Upper lobe of left lung (tissue), 6 donors: ENCODE data around the gene SLCO3A1. TPM values are rescaled to one million over a fixed set of nuclear protein-coding genes. Genes with fewer than 3 reads are reported as not detected.
"Not testable (repeated sequence)": the region's sequence is repeated elsewhere in the genome, so short reads cannot be mapped to it uniquely, and the experiment has no call there.

Experiments
- ATAC-seq, 2 donors: fragments of 200-7000 bp; cut with Tn5 transposase; one replicate each; pipeline ENCODE4 v1.9.1; 2022; ENCODE audit warnings: mild to moderate bottlenecking in 2 of 2, moderate library complexity in 2 of 2; ENCODE audit not compliant: low FRiP score in 2 of 2
- DNase-seq, 2 donors: peaks; one replicate each; pipeline ENCODE4 v3.0.0-alpha.2; 2019 to 2020
- H3K27ac ChIP-seq, 4 donors: fragments of 200-600 bp; sonication (generic); one replicate each; pipeline ENCODE4 v1.5.1; 2016 to 2019
- H3K27me3 ChIP-seq, 4 donors: fragments of 200-600 bp; sonication (generic); one replicate each; pipeline ENCODE4 v1.5.1; 2017 to 2019
- H3K36me3 ChIP-seq, 4 donors: fragments of 200-600 bp; sonication (generic); one replicate each; pipeline ENCODE4 v1.5.1; 2016 to 2019
- H3K4me1 ChIP-seq, 4 donors: fragments of 200-600 bp; sonication (generic); one replicate each; pipeline ENCODE4 v1.5.1; 2018 to 2019
- H3K4me3 ChIP-seq, 4 donors: fragments of 200-600 bp; sonication (generic); one replicate each; pipeline ENCODE4 v1.5.1; 2017 to 2019; ENCODE audit warnings: mild to moderate bottlenecking in 2 of 4, moderate library complexity in 1 of 4
- H3K9me3 ChIP-seq, 4 donors: fragments of 200-600 bp; sonication (generic); one replicate each; pipeline ENCODE4 v1.5.1; 2018 to 2019
- EP300 ChIP-seq, 4 donors: sonication (generic); formaldehyde crosslinking; IDR thresholded peaks; one replicate each; pipeline ENCODE4 v1.5.1; 2017; ENCODE audit warnings: antibody characterized with exemption in 4 of 4, control low read depth in 2 of 4
- POLR2A ChIP-seq, 4 donors: fragments of 450-650 bp; IDR thresholded peaks; one replicate each; pipeline ENCODE4 v1.5.1; 2016 to 2017; ENCODE audit warnings: antibody characterized with exemption in 4 of 4, mild to moderate bottlenecking in 2 of 4
- POLR2AphosphoS5 ChIP-seq, 2 donors: sonication (generic); formaldehyde crosslinking; IDR thresholded peaks; one replicate each; pipeline ENCODE4 v1.5.1; 2017; ENCODE audit warnings: antibody characterized with exemption in 2 of 2
- WGBS, 2 donors: methylation state at CpG; one replicate each; pipeline ENCODE4 v1.1.5; 2017 to 2018; 5-methylcytosine and 5-hydroxymethylcytosine counted together
- total RNA-seq, 6 donors: library from RNA; depleted of rRNA in 4 of 6; stranded (reverse); fragments of >200 nt in 4 of 6; gene quantifications; one replicate each; pipeline versions ENCODE4 v1.1.0 to v1.2.1, GENCODE V29; 2016 to 2021
- TF ChIP-seq, protein P1 (sequence below), 6 experiments: fragments of 450-650 bp in 4 of 6; fragments of 200-600 bp in 2 of 6; sonication (generic) in 2 of 6; IDR thresholded peaks; one replicate each; pipeline ENCODE4 v1.5.1; 2016 to 2019; ENCODE audit warnings: antibody characterized with exemption in 6 of 6
- donor health status: DM: no; HTN: no; CAD: no; lungs with moderate emphysema.
- donor health status: DM: no; HTN: yes; CAD: no; lungs with severe emphysema.

Gene SLCO3A1
- total RNA-seq, 6 donors from 2014 or later = 29.3 to 56.6 (median 46.7) TPM

- no peaks in the 10 kb centered on the region for H3K27me3 ChIP-seq
- H3K4me3 ChIP-seq = no peak overlapping the region
- TF ChIP-seq EP300 (IDR thresholded peaks at IDR 0.05) (no peak), POLR2AphosphoS5 (IDR thresholded peaks at IDR 0.05) (no peak), POLR2A (IDR thresholded peaks at IDR 0.05) (no peak)
- TF ChIP-seq, protein P1, sequence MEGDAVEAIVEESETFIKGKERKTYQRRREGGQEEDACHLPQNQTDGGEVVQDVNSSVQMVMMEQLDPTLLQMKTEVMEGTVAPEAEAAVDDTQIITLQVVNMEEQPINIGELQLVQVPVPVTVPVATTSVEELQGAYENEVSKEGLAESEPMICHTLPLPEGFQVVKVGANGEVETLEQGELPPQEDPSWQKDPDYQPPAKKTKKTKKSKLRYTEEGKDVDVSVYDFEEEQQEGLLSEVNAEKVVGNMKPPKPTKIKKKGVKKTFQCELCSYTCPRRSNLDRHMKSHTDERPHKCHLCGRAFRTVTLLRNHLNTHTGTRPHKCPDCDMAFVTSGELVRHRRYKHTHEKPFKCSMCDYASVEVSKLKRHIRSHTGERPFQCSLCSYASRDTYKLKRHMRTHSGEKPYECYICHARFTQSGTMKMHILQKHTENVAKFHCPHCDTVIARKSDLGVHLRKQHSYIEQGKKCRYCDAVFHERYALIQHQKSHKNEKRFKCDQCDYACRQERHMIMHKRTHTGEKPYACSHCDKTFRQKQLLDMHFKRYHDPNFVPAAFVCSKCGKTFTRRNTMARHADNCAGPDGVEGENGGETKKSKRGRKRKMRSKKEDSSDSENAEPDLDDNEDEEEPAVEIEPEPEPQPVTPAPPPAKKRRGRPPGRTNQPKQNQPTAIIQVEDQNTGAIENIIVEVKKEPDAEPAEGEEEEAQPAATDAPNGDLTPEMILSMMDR (IDR thresholded peaks at IDR 0.05) = no peak
- no peaks in the 10 kb centered on the region for H3K4me1 ChIP-seq
- DNase-seq (peak in 1 of 2 donors; percentile 48), ATAC-seq (peak in 1 of 2 donors; percentile 8)
- WGBS, 2 donors = 82 to 87% methylated on average over 14 to 15 of the region's 15 CpGs
- no peaks in the 10 kb centered on the region for H3K9me3 ChIP-seq
- no peak overlapping the region for H3K27ac ChIP-seq
- no peaks in the 10 kb centered on the region for H3K36me3 ChIP-seq
Measured at GRCh38 chr15:92059036-92059970, 205.8 kb downstream of the SLCO3A1 start.

DNA sequence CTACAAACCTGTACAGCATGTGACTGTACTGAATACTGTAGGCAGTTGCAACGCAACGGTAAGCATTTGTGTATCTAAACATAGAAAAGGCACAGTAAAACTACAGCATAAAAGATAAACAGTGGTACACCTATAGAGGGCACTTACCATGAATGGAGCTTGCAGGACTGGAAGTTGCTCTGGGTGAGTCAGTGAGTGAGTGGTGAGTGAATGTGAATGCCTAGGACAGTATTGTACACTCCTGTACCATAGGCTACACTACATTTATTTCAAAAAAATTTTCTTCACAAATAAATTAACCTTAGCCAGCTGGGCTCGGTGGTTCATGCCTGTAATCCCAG is 206.4 kb downstream of the SLCO3A1 start:
- not testable (repeated sequence) for H3K4me3 ChIP-seq, H3K27ac ChIP-seq

DNA sequence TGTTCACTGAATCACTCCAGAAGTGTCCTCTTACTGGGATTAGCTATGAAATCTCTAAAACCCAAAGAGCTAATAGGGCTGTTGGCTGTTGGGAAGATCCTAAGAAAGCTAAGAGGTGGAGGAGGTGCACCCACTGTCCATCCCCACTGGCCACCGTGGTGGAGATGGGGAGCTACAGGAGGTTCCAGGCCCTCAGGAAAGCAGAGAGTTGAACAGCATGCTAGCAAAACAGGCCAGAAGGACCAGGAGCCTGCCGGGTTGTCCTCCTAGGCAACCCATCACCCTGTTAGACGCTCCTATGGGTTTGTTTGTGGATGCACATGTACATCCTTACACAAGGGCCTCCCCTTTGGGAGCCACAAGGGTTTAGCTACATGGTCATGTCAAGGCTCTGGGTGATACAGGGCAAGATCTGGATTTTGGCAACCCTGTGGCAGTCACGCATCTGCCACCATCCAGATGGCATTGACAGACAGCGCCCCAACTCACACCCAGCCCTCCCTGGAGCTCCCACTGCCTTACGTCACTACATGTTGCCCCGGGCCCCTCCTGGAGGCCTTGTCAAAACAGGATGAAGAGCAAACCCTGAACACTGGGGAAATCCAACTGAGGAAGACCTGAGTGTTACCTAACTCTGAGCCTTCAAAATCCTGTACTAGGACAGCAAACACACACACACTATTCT is 208.1 kb downstream of the SLCO3A1 start:
- no peaks in the 10 kb centered on the region for H3K27me3 ChIP-seq
- TF ChIP-seq POLR2A (IDR thresholded peaks at IDR 0.05) (no peak), POLR2AphosphoS5 (IDR thresholded peaks at IDR 0.05) (no peak), EP300 (IDR thresholded peaks at IDR 0.05) (no peak)
- TF ChIP-seq, protein P1 (IDR thresholded peaks at IDR 0.05) = no peak
- no peak for ATAC-seq
- no peaks in the 10 kb centered on the region for H3K4me1 ChIP-seq
- no peaks in the 10 kb centered on the region for H3K9me3 ChIP-seq
- WGBS, 2 donors = 89 to 94% methylated on average over 7 of the region's 7 CpGs
- H3K36me3 ChIP-seq = no peaks in the 10 kb centered on the region
- H3K4me3 ChIP-seq = no peak overlapping the region
- no peak overlapping the region for H3K27ac ChIP-seq
- no peak for DNase-seq

More for the DNA sequence above, 206.4 kb downstream of the SLCO3A1 start:
- DNase-seq, ATAC-seq, H3K9me3 ChIP-seq, H3K36me3 ChIP-seq, H3K27me3 ChIP-seq, H3K4me1 ChIP-seq: not testable (repeated sequence)
- WGBS, 2 donors = 80 to 86% methylated on average over 3 of the region's 3 CpGs

GRCh38 chr15:92062505-92062904 is 209.0 kb downstream of the SLCO3A1 start:
- no peaks in the 10 kb centered on the region for H3K27me3 ChIP-seq
- H3K4me3 ChIP-seq = no peak overlapping the region
- WGBS, 2 donors = 92 to 98% methylated on average over 5 of the region's 5 CpGs
- H3K9me3 ChIP-seq = no peaks in the 10 kb centered on the region
- ATAC-seq (no peak), DNase-seq (no peak)
- TF ChIP-seq POLR2A (IDR thresholded peaks at IDR 0.05) (no peak), EP300 (IDR thresholded peaks at IDR 0.05) (no peak), POLR2AphosphoS5 (IDR thresholded peaks at IDR 0.05) (no peak)
- TF ChIP-seq, protein P1 (IDR thresholded peaks at IDR 0.05) = no peak
- no peaks in the 10 kb centered on the region for H3K4me1 ChIP-seq
- H3K27ac ChIP-seq = no peak overlapping the region
- H3K36me3 ChIP-seq = no peaks in the 10 kb centered on the region

DNA sequence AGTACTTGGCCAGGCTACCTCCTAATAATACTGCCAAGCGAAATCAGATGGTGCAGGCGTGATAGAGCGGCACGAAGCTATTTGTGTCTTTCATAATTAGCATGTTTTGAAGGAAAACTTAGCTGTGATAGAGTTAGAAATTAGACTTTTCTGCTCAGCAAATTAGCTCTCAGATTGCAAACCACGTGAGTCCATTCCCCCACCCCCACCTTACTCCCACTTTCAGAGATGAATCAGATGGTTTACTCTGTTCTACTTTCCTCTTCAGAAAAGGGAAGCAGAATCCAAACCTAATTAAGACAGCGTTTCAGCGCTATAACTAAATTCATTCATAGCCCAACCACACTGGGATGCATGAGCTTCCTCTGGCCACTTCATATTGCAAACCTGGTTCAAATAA is 214.6 kb downstream of the SLCO3A1 start:
- Histone ChIP-seq H3K27ac (no peak overlapping the region), H3K36me3 (no peaks in the 10 kb centered on the region), H3K9me3 (no peaks in the 10 kb centered on the region), H3K27me3 (no peaks in the 10 kb centered on the region), H3K4me1 (peaks cover 19 to 35% (median 30%) of the 10 kb centered on the region in 4 donors), H3K4me3 (no peak overlapping the region)
- WGBS, 2 donors = 79 to 87% methylated on average over 7 of the region's 7 CpGs
- no peak for DNase-seq
- TF ChIP-seq, protein P1 (IDR thresholded peaks at IDR 0.05) = no peak
- no peak for ATAC-seq
